Measurements from ENCODE around the gene TUSC2. TPM values are rescaled to one million over a fixed set of nuclear protein-coding genes. Genes with fewer than 3 reads are reported as not detected.
A peak's percentile ranks its signal among the peaks of the same experiment; 100 is the strongest.

The TUSC2 gene
- total and polyA plus RNA-seq, 2 of the 13 experiments (the other 11 are each of a cell fraction or from before 2014, with no cell fraction given), result 36.7 to 39.1 TPM

GRCh38 chr3:50336452-50337174 is 8.6 kb upstream of the TUSC2 start (continued):
- TF ChIP-seq ZXDC (CRISPR knock-in tag; IDR thresholded peaks at IDR 0.05) (no peak), CENPBD1 (CRISPR knock-in tag; IDR thresholded peaks at IDR 0.05; ENCODE audit: borderline replicate concordance, low read depth) (no peak), ZNF143 (CRISPR knock-in tag; IDR thresholded peaks at IDR 0.05) (no peak), SNAPC5 (CRISPR knock-in tag; IDR thresholded peaks at IDR 0.05; ENCODE audit: borderline replicate concordance) (no peak), ZBTB43 (CRISPR knock-in tag; conservative IDR thresholded peaks at IDR 0.05) (no peak), HNRNPK (IDR thresholded peaks at IDR 0.05; ENCODE audit: low read depth, low read length, poor library complexity, severe bottlenecking) (peak; percentile 8), GPN1 (CRISPR knock-in tag; IDR thresholded peaks at IDR 0.05; ENCODE audit: borderline replicate concordance) (0 out of 2 replicates have a peak, but pooled peaks have one; percentile 19), FOXO1 (CRISPR knock-in tag; IDR thresholded peaks at IDR 0.05) (no peak), CCDC6 (CRISPR knock-in tag; IDR thresholded peaks at IDR 0.05) (no peak), ZNF7 (CRISPR knock-in tag; IDR thresholded peaks at IDR 0.05) (no peak), AGO2 (optimal IDR thresholded peaks at IDR 0.05; ENCODE audit: low read depth, low read length) (peak; percentile 31), IKZF4 (CRISPR knock-in tag; IDR thresholded peaks at IDR 0.05; ENCODE audit: borderline replicate concordance, low read depth, not compliant biosample characterization) (no peak), ZNF30 (CRISPR knock-in tag; IDR thresholded peaks at IDR 0.05) (no peak), PLSCR1 (CRISPR knock-in tag; IDR thresholded peaks at IDR 0.05; ENCODE audit: borderline replicate concordance) (no peak), PCBP1 (IDR thresholded peaks at IDR 0.05; ENCODE audit: borderline replicate concordance, low read depth, low read length) (no peak), ATF4 (CRISPR knock-in tag; IDR thresholded peaks at IDR 0.05) (0 out of 4 replicates have a peak, but pooled peaks of 1 of the 2 experiments have one; percentile 52), ZNF879 (CRISPR knock-in tag; IDR thresholded peaks at IDR 0.05) (no peak)

All from HepG2 (cell line).